Thyroid gland (tissue), 4 donors: ENCODE data around the gene RGS8. TPM values are rescaled to one million over a fixed set of nuclear protein-coding genes. Genes with fewer than 3 reads are reported as not detected.
A peak's percentile ranks its signal among the peaks of the same experiment; 100 is the strongest.

Source experiments
- DNase-seq, 2 donors: peaks; one replicate each; pipeline ENCODE4 v3.0.0-alpha.2; 2019
- H3K27ac ChIP-seq, 3 donors: fragments of 200-600 bp; sonication (generic); 1 replicate in 2 of 3; 2 replicates in 1 of 3; pipeline ENCODE4 v1.5.1; 2016 to 2019; ENCODE audit warnings: mild to moderate bottlenecking in 1 of 3, moderate library complexity in 1 of 3
- H3K27me3 ChIP-seq: fragments of 200-600 bp; sonication (generic); one replicate; pipeline ENCODE4 v1.5.1; 2019
- H3K36me3 ChIP-seq, 2 donors: fragments of 200-600 bp; sonication (generic); one replicate each; pipeline ENCODE4 v1.5.1; 2016 to 2019
- H3K4me1 ChIP-seq, 2 donors: fragments of 200-600 bp; sonication (generic); one replicate each; pipeline ENCODE4 v1.5.1; 2017 to 2019
- H3K4me3 ChIP-seq, 3 donors: fragments of 200-600 bp; sonication (generic); replicated peaks in 1 of 3; 1 replicate in 2 of 3; 2 replicates in 1 of 3; pipeline ENCODE4 v1.5.1; 2016; ENCODE audit warnings: mild to moderate bottlenecking in 1 of 3
- H3K9me3 ChIP-seq: fragments of 200-600 bp; sonication (generic); one replicate; pipeline ENCODE4 v1.5.1; 2017
- POLR2A ChIP-seq, 2 donors: fragments of 450-650 bp; IDR thresholded peaks; one replicate each; pipeline ENCODE4 v1.6.1; 2017; ENCODE audit warnings: antibody characterized with exemption in 2 of 2, mild to moderate bottlenecking in 2 of 2, moderate library complexity in 1 of 2
- WGBS, 2 donors: methylation state at CpG; one replicate each; pipeline ENCODE4 v1.1.5; 2017; 5-methylcytosine and 5-hydroxymethylcytosine counted together
- intact Hi-C: fragments of 100-400 bp; cut with DNase I; formaldehyde crosslinking; loops from one replicate; pipeline ENCODE4 v1.15.1; 2023
- total RNA-seq, 4 donors: library from RNA; depleted of rRNA; stranded (reverse); fragments of >200 nt; gene quantifications; one replicate each; pipeline ENCODE4 v1.2.3, GENCODE V29; 2016
- TF ChIP-seq, protein P1 (sequence below), 6 experiments: fragments of 200-600 bp in 3 of 6; fragments of 450-650 bp in 3 of 6; sonication (generic) in 3 of 6; IDR thresholded peaks; one replicate each; pipeline ENCODE4 v1.5.1; 2016 to 2019; ENCODE audit warnings: antibody characterized with exemption in 6 of 6, mild to moderate bottlenecking in 2 of 6, inconsistent platforms in 1 of 6, moderate library complexity in 1 of 6

RGS8 gene, protein sequence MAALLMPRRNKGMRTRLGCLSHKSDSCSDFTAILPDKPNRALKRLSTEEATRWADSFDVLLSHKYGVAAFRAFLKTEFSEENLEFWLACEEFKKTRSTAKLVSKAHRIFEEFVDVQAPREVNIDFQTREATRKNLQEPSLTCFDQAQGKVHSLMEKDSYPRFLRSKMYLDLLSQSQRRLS
- total RNA-seq: 1 to 10 TPM; 2.4 to 5.9 (median 5.0) TPM

DNA sequence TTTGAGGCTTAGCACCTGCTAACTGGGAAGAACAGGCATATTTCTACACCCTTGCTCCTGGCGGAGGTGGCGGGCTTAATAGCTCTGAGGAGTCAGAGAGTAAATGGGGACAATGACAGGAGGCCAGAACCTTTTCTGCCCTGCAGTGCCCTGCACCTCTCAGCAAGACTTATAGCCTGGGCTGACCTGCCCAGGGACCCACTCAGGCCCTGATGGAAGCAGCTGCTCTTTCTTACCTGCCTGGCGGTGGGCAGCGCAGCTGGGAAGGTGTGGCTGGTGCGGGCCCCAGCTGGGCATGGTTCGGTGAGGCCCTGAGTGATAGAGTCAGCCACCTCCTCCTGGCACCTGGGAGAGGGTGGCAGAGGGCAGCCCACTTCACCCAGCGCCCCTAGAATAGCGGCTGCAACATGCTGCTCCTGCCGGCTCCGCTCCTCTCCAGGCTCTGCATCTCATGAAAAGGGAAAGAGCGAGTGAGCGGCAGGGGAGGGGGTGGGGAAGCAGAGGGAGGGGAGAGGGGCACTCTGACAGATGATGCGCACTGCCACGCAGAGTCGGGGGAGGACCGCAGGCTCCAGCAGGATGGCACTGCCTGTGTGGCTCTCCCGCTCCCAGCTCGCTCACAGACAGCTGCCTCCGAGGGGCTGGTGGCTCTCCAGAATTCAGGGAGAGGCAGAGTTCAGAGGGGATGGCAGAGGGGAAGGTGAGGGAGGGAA is at the start of gene RGS8:
TSS of gene RGS8 (minus strand) at position 472 of the 713 bp plus-strand sequence. CDS start 14,938 bp downstream, outside the sequence.
- DNase-seq: peak; percentile 31 to 37
- WGBS, 2 donors: 72 to 84% methylated on average over 15 to 18 of the region's 19 CpGs
- Histone ChIP-seq H3K36me3 (no peaks in the 10 kb centered on the region), H3K27me3 (no peaks in the 10 kb centered on the region), H3K9me3 (no peaks in the 10 kb centered on the region), H3K4me3 (no peak within 1 kb of the TSS), H3K4me1 (peaks cover 37 to 44% of the 10 kb centered on the region in 2 donors), H3K27ac (peak within 1 kb of the TSS in 2 of 3 donors; percentile 38 to 46)
- TF ChIP-seq POLR2A (IDR thresholded peaks at IDR 0.05): no peak
- TF ChIP-seq, protein P1, sequence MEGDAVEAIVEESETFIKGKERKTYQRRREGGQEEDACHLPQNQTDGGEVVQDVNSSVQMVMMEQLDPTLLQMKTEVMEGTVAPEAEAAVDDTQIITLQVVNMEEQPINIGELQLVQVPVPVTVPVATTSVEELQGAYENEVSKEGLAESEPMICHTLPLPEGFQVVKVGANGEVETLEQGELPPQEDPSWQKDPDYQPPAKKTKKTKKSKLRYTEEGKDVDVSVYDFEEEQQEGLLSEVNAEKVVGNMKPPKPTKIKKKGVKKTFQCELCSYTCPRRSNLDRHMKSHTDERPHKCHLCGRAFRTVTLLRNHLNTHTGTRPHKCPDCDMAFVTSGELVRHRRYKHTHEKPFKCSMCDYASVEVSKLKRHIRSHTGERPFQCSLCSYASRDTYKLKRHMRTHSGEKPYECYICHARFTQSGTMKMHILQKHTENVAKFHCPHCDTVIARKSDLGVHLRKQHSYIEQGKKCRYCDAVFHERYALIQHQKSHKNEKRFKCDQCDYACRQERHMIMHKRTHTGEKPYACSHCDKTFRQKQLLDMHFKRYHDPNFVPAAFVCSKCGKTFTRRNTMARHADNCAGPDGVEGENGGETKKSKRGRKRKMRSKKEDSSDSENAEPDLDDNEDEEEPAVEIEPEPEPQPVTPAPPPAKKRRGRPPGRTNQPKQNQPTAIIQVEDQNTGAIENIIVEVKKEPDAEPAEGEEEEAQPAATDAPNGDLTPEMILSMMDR (IDR thresholded peaks at IDR 0.05): no peak
- intact Hi-C loops: no loop called here

DNA sequence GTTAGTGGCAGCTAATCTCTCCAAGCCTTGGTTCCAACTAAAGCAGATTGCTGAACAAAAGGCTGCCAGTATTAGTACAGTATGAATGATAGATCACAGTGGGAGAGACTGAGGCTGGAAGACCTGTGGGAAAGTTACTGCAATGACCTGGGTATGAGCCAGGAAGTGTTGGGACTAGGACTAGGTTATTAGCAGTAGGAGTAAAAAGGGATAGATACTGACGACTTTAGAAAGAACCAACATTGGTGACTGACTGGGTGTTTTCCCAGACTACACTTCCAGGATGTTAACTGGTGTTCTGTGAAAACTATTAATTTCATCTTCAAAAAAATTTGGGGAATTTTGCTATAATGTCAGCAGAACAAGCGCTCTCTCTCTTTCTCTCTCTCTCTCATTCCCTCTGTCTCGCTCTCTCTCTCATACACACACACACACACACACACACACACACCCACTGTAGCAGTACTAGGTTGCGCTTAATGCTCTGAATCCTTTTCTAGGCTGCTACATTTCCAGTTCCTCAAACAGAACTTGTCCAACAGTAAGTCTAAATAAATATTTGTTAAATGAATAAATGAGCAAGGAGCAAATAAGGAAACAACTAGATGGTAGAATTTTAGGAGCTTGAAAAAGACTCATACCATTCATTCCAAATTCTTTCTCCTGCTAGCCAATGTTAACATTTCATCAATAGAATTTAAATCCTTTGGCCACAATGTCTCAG is 47.6 kb upstream of the RGS8 start:
- no peaks in the 10 kb centered on the region for H3K27me3 ChIP-seq
- 87 to 88% methylated on average over 4 of the region's 4 CpGs for WGBS, 2 donors
- no peak overlapping the region for H3K27ac ChIP-seq
- intact Hi-C loops: no loop called here
- no peaks in the 10 kb centered on the region for H3K36me3 ChIP-seq
- peaks cover 9 to 13% of the 10 kb centered on the region in 2 donors for H3K4me1 ChIP-seq
- TF ChIP-seq POLR2A (IDR thresholded peaks at IDR 0.05): no peak
- TF ChIP-seq, protein P1 (IDR thresholded peaks at IDR 0.05): no peak
- H3K4me3 ChIP-seq: no peak overlapping the region
- H3K9me3 ChIP-seq: no peaks in the 10 kb centered on the region
- DNase-seq: no peak

DNA sequence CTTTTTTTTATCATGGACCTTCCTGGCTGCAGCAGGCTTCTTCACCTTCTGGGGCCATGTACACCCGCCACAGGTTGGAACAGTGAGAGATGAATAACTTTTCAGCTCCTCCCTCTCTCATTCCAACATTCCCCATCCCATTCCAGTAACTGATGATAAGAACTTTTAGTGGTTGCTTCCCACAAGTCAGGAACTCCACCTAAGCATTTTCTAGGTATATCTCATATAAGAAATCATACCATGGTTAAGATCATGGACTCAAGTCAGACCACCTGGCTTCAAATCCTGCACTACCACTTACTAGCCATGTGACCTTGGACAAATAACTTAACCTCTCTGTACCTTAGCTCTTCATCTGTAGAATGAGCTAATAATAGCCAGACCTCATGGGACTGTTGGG is 42.5 kb upstream of the RGS8 start:
- no peaks in the 10 kb centered on the region for H3K27me3 ChIP-seq
- no peak for TF ChIP-seq POLR2A (IDR thresholded peaks at IDR 0.05)
- TF ChIP-seq, protein P1 (IDR thresholded peaks at IDR 0.05): no peak
- H3K36me3 ChIP-seq: no peaks in the 10 kb centered on the region
- peaks cover 9 to 13% of the 10 kb centered on the region in 2 donors for H3K4me1 ChIP-seq
- 94 to 95% methylated on average over 1 of the region's 1 CpG for WGBS, 2 donors
- H3K27ac ChIP-seq: no peak overlapping the region
- H3K4me3 ChIP-seq: no peak overlapping the region
- H3K9me3 ChIP-seq: no peaks in the 10 kb centered on the region
- intact Hi-C loops: no loop called here
- no peak for DNase-seq

DNA sequence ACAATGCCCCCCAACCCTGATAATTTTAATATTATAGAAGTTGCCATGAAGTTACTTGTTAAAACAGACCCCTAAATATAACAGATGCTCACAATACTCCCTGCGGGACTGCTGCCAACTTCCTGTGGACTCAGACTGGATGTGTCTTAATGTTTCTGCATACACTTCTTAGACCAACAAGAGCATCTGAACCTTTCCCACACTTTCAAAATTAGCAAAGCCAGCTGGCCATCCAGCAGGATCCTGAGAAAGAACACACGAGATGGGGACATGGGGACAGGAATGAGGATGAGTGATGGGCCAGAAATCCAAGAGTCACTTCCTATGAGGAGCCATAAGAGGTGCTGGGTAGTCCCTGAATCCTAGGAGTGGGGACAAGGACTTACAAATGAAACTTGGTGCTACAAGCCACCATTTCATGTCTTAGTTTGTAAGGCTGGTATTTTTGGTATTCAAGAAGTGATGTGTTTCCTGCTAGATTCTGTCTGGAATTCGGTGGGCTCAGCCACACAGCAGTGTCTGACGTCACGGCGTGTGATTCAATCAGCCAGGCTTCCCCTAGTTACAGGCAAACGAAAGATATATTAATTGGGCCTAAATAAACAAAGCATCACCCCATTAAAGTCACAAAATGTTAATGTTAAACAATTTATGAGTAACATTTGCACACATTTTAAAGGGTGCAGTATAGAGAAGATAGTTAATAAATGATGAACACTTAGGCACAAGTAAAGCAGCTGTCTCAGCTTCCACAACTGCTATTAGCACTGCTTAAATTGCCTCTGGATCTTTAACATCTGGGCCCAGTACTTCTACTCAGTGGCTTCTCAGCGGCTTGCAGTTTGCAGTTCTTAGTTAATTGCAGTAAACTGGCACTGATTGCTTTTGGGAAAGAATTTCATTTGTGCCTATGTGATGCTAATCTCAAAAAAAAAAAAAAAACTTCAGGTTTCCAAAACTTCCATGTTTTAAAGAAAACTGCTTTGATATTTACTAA is 41.2 kb upstream of the RGS8 start:
- no peak for DNase-seq
- Histone ChIP-seq H3K27ac (no peak overlapping the region), H3K9me3 (no peaks in the 10 kb centered on the region), H3K4me1 (peaks cover 9 to 12% of the 10 kb centered on the region in 2 donors), H3K4me3 (no peak overlapping the region), H3K27me3 (no peaks in the 10 kb centered on the region), H3K36me3 (no peaks in the 10 kb centered on the region)
- TF ChIP-seq, protein P1 (IDR thresholded peaks at IDR 0.05): no peak
- no peak for TF ChIP-seq POLR2A (IDR thresholded peaks at IDR 0.05)
- intact Hi-C loops: no loop called here
- WGBS, 2 donors: 88% methylated on average over 8 of the region's 8 CpGs
